GM18909 (cell line): ENCODE results near the gene NUCKS1.

Experiments
- ATAC-seq: cut with Tn5 transposase; IDR thresholded peaks from one replicate; pipeline ENCODE4 v1.9.1; 2021; ENCODE audit warnings: mild to moderate bottlenecking; ENCODE audit not compliant: unreplicated experiment, poor library complexity

NUCKS1 gene

GRCh38 chr1:205672970-205673369 is 77.0 kb downstream of the NUCKS1 start:
- ATAC-seq: no peak

GRCh38 chr1:205672395-205672889 is 77.5 kb downstream of the NUCKS1 start:
- no peak for ATAC-seq

GRCh38 chr1:205670611-205671430 is 79.2 kb downstream of the NUCKS1 start:
- ATAC-seq: no peak

- no peak for ATAC-seq
Observed at GRCh38 chr1:205670150-205670446, 79.9 kb downstream of the NUCKS1 start.

- peak; percentile 35 for ATAC-seq
Observed at GRCh38 chr1:205669341-205670149, 80.4 kb downstream of the NUCKS1 start.

GRCh38 chr1:205668951-205669340 is 81.0 kb downstream of the NUCKS1 start:
- ATAC-seq: peak; percentile 44

- no peak for ATAC-seq
Observed at GRCh38 chr1:205667909-205668643, 81.9 kb downstream of the NUCKS1 start.

GRCh38 chr1:205666372-205667166 is 83.4 kb downstream of the NUCKS1 start:
- ATAC-seq: no peak

- peak; percentile 28 for ATAC-seq
Observed at GRCh38 chr1:205665201-205666045, 84.6 kb downstream of the NUCKS1 start.

- no peak for ATAC-seq
Observed at GRCh38 chr1:205664399-205665017, 85.5 kb downstream of the NUCKS1 start.

GRCh38 chr1:205663286-205663936 is 86.6 kb downstream of the NUCKS1 start:
- ATAC-seq: no peak
